NCI-H2081 treated with DMSO at 0.1 percent for 48 hours (cell line): Measurements from ENCODE around the gene PAGE3.

Experiments used
- DNase-seq: peaks from one replicate; lab custom pipeline; 2025; lab: John Stamatoyannopoulos, UW

The PAGE3 gene

GRCh38 chrX:55264816-55265215, at the start of gene PAGE3:
Gene PAGE3 (minus strand): TSS chrX:55264916. CDS start chrX:55263903, 1,013 bp downstream.
- DNase-seq = no peak

GRCh38 chrX:55312655-55313054, 47.9 kb upstream of the PAGE3 start:
- no peak for DNase-seq

- DNase-seq = no peak
Measured at GRCh38 chrX:55290963-55291362, 26.2 kb upstream of the PAGE3 start.

GRCh38 chrX:55279832-55280231, 15.1 kb upstream of the PAGE3 start:
- DNase-seq = no peak

- DNase-seq = no peak
Measured at GRCh38 chrX:55260806-55261205, 3.9 kb downstream of the PAGE3 start.

GRCh38 chrX:55253528-55253927, 11.2 kb downstream of the PAGE3 start:
- no peak for DNase-seq

- no peak for DNase-seq
Measured at GRCh38 chrX:55240788-55241340, 23.9 kb downstream of the PAGE3 start.

GRCh38 chrX:55220119-55220794, 44.5 kb downstream of the PAGE3 start, which contains the start of gene PAGE5:
Gene PAGE5 (plus strand): TSS chrX:55220346. CDS start chrX:55221383, 1,037 bp downstream.
- DNase-seq = no peak

- no peak for DNase-seq
Measured at GRCh38 chrX:55213381-55213780, 51.3 kb downstream of the PAGE3 start.

GRCh38 chrX:55210931-55211677, 53.6 kb downstream of the PAGE3 start:
- no peak for DNase-seq
